HG03159 (cell line): ENCODE measurements around the gene NRIP1.

Experiments used
- ATAC-seq: cut with Tn5 transposase; IDR thresholded peaks from one replicate; pipeline ENCODE4 v1.9.1; 2021; ENCODE audit warnings: mild to moderate bottlenecking, moderate library complexity; ENCODE audit not compliant: unreplicated experiment

The NRIP1 gene

DNA sequence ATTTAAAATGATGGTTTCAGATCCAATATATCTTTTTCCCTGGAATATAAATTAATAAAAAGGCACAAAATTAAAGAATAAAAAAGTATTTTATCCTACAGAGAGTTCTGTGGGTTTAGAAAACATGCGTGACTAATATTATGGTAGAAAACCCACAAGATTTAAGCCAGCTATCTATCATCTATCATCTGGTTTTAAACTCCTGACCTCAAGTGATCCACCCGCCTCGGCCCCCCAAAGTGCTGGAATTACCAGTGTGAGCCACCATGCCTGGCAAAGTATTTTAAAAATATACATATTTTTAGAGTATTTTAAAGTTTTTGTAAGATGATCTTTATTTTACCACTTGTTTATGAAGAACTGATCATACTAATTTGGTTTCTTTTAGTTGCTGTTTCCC, 79.5 kb downstream of the NRIP1 start:
- ATAC-seq, result no peak

DNA sequence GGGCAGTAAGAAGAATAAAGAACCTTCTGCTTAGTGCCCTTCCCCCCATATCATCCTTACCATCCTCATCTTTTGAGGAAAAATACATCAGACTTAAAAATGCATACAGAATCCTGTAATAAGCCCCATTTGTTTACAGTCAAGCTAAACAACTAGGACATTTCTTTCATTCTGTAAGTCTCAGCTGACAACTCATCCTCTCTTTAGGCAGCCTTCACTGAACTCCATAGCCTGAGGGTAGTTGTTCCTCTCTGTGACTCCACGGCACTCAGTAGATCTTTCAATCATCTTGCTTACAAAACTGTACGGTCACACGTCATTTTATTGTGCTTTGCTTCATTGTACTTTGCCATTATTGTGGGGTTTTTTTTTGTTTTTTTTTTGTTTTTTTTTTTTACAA, 82.5 kb downstream of the NRIP1 start:
- ATAC-seq, result no peak

DNA sequence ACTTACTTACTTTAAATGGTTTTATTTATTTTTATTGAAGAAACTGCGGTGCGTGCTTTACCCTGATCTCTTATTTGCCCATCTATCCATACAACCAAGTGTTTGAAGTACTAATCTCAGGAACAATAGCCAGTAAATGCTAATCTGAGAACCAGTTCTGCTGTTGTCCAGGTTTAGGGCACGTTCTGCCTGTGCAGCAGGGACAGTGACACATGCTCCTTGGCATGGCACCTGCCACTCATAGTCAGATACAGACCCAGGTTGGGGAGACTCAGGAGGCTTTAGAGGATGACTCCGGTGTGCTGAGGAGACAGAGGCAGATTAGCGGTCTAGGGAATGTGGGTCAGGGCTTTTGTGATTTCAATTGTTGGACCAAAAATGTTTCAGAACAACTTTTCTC, 83.6 kb downstream of the NRIP1 start:
- no peak for ATAC-seq

DNA sequence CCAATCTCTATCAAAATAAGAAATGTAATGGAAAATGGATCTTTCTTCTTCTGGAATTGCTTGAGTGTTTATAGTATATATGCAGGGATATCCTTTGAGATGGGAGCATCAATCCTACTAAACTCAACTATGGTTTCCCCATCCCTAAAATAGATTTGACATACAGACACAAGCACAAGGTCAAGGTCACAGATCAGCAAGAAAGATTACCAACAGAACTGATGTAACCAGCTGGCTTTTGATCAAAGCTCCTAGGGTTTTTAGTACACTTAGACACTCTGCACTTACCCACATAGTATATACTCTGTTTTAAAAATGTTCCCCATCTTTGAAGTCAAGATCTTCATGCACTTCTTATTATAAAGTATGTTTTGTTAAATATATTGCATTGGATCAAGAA, 85.5 kb downstream of the NRIP1 start:
- ATAC-seq, result no peak

DNA sequence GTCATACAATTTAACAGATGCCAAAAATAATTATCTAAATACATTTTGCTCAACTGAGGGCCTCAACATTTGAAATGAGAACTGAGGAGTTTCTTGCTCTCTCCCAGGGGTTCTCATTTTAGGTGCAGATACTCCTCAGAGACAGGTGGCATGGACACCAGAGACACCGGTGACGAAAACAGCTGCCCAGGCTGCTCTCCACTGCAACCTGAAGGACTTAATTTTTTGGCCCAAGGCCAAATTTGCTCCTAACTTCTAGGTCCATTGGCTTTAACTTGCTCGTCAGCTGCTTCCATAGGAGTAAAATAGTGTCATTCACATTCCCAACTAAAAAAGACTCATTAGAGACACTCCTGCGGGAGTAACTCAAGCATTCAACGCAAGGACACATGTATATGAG, 87.0 kb downstream of the NRIP1 start:
- ATAC-seq, result no peak

DNA sequence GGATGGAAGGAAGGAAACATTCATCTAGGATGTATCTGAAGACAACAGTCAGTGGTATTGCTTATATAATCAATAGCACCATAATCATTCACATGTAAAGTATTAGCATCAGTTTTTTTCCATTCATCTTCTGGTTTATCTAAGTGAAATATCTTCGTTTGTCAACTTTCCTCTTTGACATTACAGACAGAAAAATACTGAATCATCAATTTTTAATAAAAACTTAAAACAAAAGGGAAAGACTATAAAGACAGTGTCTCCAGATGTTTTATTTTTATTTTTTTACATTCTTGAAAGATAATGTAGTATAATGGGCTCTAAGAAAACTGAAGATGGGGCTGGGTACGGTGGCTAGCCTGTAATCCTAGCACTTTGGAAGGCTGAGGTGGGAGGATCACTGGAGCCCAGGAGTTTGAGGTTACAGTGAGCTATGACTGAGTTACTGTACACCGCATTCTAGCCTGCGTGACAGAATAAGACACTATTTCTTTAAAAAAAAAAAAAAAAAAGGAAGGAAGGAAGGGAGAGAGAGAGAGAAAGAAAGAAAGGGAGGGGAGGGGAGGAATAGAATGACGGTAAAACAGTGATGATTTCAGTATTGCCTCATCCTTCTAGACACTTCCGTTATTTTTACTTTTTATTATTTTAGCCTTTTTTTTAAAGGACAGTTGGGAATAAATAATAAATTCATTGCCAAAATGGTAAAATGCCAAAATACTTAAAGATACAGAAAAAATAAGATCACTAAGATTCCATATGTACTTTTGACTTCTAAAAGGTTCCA, 89.5 kb downstream of the NRIP1 start:
- no peak for ATAC-seq

DNA sequence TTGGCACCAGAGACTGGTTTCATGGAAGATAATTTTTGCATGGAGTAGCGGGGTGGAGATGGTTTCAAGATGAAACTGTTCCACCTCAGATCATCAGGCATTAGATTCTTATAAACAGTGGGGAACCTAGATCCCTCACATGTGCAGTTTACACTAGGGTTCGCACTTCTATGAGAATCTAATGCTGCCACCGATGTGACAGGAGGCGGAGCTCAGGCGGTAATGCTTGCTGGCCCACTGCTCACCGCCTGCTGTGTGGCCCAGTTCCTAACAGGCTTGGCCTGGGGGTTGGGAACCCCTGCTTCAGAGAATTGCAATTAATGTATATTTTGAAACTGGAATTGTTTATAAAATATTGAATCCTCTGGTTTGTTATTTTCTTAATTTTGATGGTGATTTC, 92.1 kb downstream of the NRIP1 start:
- ATAC-seq, result no peak

DNA sequence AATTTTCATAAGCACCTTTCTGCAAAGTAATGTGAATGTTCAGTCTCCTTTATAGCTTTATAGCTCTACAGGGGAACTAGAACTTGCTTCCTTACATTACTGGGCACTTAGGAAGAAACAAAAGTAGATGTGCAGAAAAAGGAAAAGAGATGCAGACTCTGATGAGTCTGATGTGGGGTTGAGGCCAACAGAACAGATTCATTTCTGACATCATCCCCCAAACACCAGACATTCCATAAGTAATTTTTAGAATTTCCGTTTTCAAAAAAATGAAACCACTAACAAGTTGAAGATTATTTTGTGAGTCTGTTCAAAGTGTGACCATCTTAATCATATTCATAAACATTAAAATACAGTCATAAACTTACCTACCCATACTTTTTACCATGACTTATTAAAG, 96.0 kb downstream of the NRIP1 start:
- no peak for ATAC-seq

DNA sequence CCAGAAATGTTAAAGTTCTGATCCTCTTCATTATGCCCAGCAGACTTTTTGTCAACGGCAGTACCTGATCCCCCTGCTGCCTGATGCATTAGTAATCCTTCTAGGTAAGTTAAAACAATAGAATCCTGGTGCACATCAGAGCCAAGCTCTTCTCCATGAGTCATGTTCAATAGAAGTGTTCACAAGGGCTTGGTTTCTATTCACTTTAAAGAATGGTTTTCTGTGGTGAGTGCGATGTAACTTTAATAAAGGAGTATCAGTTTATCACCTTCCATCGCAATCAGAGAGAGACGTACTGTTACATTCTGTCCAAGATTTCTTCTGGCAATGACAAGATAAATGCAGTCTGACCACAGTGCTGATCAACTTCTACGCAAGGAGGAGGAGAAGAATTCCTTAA, 96.8 kb downstream of the NRIP1 start:
- ATAC-seq, result no peak

DNA sequence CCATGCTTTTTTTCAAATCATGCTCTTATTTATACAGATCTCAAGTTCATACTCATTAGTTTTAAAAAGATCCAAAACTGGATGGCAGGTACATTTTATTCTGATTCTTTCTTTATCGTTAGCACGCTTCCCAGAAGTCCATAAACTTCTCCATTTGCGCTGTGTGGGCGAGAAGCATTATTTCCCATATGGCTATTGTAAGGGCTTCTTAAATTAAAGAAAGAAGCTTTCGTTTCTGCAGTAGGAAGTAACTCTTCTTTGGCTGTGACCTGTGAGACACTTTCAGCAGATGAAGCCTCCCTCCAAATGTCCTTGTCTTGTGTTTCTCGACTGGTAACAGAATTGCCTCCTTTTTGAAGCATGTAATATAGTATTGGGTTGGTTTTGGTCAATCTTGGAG, 100.2 kb downstream of the NRIP1 start:
- ATAC-seq, result no peak

DNA sequence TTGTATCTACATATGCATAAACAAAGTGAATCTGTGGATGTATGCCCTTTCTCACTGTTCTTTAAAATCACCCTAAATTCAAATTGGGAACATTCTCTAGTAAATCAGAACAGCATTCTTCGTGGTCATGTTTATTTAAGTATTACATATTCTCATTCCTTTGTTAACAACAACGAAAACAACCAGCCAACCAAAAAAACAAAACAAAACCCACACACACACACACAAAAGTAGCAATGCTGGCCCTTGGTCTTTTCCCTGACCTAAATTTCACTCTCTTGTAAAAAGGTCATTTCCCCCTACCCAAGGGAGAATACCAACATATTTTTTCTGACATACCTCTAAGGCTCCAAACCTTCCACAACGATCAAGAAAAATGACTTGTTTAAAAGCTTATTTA, 102.6 kb downstream of the NRIP1 start:
- ATAC-seq, result no peak

DNA sequence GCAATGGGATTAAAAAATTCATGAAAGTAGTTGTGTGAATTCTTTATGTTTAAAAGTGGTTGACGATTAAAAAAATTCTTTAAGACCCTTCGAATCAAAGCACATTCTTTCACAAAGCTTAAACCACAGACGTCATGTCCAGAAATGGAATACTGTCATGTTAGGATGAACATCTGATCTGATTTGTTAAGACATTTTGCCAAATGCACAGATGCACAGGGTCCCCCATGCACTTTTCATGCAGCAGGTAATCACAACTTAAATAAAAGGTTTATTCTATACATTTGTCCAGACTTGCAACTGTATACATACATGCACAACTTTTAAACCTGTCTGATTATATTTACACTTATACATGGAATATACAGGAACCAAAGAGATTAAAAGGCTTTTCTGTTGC, 103.3 kb downstream of the NRIP1 start:
- no peak for ATAC-seq

DNA sequence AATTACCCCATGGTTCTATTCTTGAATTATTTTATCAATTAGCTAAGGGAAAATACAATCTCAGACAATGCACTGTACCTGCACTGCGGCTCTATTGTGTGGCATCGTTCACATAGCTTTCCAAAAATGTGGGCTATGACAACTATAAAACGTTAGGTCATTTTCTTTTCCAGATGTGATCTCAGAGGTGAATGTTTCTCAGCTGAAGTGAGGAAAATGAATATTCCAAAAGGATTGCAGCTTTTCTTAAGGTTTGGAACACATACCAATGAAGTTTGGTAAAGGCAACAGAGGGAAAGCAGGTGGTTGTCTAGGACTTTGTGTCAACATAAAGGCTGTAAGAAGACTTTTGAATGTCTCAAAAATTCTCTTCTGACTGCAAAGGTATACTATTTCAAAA, 105.5 kb downstream of the NRIP1 start:
- ATAC-seq, result no peak

DNA sequence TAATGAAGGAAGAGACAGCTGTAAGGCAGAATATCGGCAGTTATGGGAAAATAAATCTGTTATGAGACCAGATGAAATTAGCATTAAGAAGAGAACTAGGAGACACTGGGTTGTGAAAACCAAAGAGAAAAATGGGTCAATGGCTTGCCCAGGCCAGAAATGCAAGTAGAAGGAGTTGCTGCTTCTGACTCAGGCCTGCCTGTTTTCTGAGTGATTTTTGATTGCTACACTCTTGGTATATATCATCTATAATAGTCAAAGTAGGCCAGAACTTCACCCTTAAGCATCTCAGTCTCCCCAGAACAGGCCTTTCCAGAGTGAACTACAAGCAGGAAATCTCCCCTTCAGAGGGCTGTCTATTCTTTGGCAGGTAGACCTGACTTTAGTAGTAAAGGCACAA, 107.0 kb downstream of the NRIP1 start:
- ATAC-seq, result no peak

DNA sequence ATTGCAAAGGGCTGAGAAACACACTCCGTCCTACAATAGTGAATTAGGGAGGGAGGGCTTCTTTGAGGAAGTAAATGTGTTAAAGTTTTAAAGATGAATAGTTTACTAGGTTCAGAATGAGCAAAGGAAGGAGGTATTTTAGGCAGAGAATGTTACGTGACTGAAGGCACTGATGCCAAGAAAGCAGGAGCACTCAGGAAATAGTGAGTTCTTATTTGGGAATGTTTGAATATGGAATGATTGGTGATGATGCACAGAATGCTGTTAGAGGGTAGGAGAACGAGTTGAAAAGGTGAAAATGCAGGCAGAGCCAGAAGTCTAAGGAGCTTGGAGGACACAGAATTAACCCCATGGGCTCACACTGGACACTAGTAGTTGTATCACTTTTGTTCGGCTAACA, 108.0 kb downstream of the NRIP1 start:
- no peak for ATAC-seq

DNA sequence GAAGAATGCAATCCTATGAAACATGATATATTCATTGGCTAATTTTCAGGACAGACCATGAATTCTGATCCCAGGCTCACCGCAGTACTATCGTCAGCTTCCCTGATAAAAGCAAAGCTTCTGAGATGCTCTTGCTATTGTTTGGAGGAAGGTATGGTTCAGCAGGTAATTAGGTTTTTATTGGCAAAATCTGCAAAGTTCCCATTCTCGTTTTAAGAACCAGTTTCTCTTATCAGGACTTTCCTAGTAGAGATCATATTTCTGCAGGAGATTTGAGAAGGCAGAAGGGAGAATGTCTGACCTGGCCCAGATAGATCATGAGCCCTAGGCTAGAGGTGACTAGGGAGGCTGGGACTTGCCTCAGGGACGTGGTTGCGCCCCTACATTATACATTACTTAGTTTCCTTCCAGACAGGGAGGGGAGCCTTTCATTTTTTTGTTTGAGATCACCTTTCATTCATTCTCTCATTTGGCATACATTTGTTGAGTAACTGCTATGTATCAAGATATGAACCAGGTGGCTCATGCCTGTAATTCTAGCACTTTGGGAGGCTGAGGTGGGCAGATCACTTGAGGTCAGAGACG, 108.8 kb downstream of the NRIP1 start:
- no peak for ATAC-seq

DNA sequence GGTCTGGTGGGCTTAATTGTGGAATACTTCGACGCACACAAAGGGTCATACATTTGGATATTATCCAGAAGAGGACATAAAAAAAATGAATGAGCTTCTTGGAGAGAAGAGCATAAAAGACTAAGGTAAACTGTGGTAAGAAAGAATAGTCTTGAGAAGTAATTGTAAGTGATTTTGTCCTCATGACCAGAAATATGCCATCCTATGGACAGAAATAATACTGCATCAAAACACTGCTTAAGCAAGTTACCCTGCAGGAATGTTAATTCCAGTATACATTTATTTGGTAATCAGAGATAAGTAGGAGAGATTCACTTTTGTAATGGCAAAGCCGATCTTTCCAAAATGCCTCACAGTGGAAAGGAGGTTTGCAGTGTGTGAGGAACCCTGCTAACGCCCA, 111.9 kb downstream of the NRIP1 start:
- no peak for ATAC-seq

DNA sequence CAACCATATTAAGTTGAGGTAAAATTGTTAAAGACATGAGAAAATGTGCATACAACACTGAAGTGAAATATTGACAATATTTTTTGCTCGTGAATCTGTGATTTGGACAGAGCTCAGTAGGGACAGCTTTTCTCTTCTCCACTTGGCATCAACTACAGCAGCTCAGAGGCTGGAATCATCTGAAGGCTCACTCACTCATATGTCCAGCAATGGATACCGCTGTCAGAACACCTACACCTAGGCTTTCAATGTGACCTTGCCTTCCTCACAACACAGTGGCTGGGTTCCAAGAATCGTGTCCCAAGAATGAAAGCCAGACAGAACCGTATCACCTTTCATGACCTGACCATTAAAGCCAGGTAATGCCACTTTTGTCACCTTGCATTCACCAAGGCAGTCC, 115.2 kb downstream of the NRIP1 start:
- no peak for ATAC-seq

DNA sequence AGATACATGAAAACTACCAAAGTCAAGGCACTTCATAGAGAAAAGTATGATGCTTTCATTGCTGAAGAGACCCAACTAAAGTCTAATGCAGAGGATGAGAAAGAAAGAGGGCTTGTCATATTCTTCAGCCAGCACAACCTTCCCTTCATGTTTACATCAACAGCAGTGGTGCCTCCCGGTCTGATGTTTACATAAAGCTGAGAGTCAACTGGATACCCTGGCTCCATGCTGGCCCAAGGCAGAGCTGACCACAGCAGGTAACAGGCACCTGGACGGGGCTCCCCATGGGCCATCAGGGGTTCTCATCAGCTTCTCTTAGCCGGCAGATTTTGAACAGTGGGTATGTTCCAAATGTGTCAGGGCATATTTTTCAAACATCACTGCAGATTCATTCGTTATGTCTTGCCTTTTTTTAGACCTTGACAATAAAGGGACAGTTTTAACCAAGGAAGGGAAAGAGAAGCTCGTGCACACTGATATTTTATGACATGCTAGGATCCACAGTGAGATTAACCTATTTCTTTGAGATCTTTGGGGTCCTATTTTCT, 117.1 kb downstream of the NRIP1 start:
- ATAC-seq, result no peak

DNA sequence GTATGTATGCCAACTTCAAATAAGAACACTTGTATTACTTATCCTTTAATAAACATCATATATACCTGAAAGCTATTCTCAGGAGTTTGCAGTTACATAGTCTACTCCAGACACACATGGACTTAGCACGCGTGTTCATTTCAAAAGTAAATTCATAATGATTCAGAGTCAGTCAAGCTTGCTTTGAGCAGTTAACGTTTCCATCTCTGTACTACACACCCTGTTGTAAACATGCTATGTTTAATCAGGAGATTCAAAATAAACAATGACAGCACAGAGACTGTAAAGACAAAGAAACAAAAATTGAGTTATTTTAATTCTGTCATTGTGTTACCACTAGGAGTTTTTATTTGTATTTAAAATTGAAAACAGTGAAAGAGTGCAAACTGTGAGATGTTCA, 119.6 kb downstream of the NRIP1 start:
- no peak for ATAC-seq

DNA sequence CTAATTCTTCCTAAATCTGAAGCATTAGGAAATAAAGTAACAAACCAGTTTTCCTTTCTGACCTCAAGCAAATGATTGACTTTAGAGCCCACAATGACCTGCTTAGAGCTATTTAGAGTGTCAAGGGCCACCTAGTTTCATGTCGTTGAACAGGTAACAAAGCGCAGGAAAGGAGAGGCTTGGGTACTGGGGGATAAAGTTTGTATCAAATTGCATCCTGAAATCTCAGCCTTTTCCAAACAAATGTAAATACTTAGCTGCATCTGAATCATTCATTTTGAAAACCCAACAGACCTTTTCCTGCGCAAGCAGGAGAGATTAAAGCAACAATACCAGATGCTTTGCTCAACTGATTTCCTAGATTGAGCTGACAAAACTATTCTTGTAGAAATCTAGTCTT, 121.2 kb downstream of the NRIP1 start:
- ATAC-seq, result no peak

DNA sequence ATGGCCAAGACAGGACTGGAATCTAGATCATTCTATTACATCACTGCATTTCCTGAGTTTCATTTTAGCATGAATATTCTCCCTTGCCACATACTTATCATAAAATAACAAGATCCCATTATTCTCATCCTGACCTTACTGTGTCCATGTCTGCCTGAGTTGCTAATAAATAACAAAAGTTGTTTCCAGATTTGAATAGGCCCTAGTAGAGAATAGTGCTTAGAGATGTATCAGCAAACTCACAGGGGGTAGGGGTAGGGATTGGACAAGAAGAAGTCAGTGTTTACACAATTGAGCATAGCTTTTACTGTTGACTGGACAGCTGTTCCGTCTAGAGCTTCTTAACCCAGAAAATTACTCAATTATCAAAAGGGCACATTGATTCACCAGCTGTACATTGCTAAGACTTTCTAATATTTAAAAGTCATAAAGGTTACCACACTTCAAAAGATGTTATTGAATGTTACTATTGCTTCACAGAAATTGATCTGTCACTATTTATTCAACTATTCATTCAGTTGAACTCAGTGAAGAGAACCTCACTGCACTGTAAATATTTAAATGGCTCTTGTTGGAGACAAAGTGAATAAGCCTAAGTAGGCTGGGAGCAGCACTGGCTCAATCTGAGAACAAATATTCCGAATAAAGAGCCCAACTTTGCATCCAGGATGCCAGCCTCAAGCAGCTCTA, 121.9 kb downstream of the NRIP1 start:
- ATAC-seq, result no peak
